Natural killer cell (primary cell): ENCODE data around the gene PSD. TPM values are rescaled to one million over a fixed set of nuclear protein-coding genes. Genes with fewer than 3 reads are reported as not detected.
A peak's percentile ranks its signal among the peaks of the same experiment; 100 is the strongest.

Experiments
- ATAC-seq, 3 donors: fragments of 150-1000 bp in 2 of 3; fragments of 200-7000 bp in 1 of 3; cut with Tn5 transposase; 1 replicate in 1 of 3; 2 replicates in 2 of 3; pipeline ENCODE4 v1.10.0; 2021; ENCODE audit warnings: mild to moderate bottlenecking in 2 of 3, moderate library complexity in 2 of 3
- DNase-seq, 2 donors: peaks; one replicate each; pipeline versions ENCODE4 v3.0.0 to v3.0.0-alpha.2; 2013 to 2021; ENCODE audit warnings: mixed read lengths in 1 of 2
- H3K27ac ChIP-seq: one replicate; pipeline ENCODE4 v1.5.1; 2013; ENCODE audit warnings: mild to moderate bottlenecking, low read length
- H3K27me3 ChIP-seq: one replicate; pipeline ENCODE4 v1.6.1; 2013; ENCODE audit warnings: low read length; ENCODE audit not compliant: control insufficient read depth, insufficient read depth
- H3K36me3 ChIP-seq: one replicate; pipeline ENCODE4 v1.6.1; 2013; ENCODE audit warnings: low read length; ENCODE audit not compliant: control insufficient read depth, insufficient read depth
- H3K4me1 ChIP-seq: one replicate; pipeline ENCODE4 v1.6.1; 2013; ENCODE audit warnings: low read length; ENCODE audit not compliant: control insufficient read depth, insufficient read depth
- H3K4me3 ChIP-seq: one replicate; pipeline ENCODE4 v1.5.1; 2013; ENCODE audit warnings: low read length
- H3K9me3 ChIP-seq: one replicate; pipeline ENCODE4 v1.6.1; 2013; ENCODE audit warnings: low read length; ENCODE audit not compliant: control insufficient read depth, insufficient read depth
- H3K27ac Mint-ChIP-seq, 2 donors: one replicate each; pipeline ENCODE4 v1.8.0; 2022; ENCODE audit warnings: mild to moderate bottlenecking in 2 of 2, mixed read lengths in 2 of 2, moderate library complexity in 1 of 2
- H3K27me3 Mint-ChIP-seq, 2 donors: one replicate each; pipeline ENCODE4 v1.8.0; 2022; ENCODE audit warnings: low read depth in 2 of 2, mixed read lengths in 2 of 2
- H3K36me3 Mint-ChIP-seq: one replicate; pipeline ENCODE4 v1.8.0; 2022; ENCODE audit warnings: mixed read lengths
- H3K4me1 Mint-ChIP-seq, 2 donors: one replicate each; pipeline ENCODE4 v1.8.0; 2022; ENCODE audit warnings: mixed read lengths in 2 of 2
- H3K4me3 Mint-ChIP-seq: one replicate; pipeline ENCODE4 v1.8.0; 2022; ENCODE audit warnings: mild to moderate bottlenecking, moderate library complexity, mixed read lengths
- H3K9me3 Mint-ChIP-seq, 2 donors: one replicate each; pipeline ENCODE4 v1.8.0; 2022; ENCODE audit warnings: mixed read lengths in 2 of 2
- CTCF ChIP-seq: fragments of 200-600 bp; IDR thresholded peaks from one replicate; pipeline ENCODE4 v1.8.0; 2022; ENCODE audit warnings: antibody characterized with exemption
- WGBS: methylation state at CpG from one replicate; pipeline ENCODE4 v1.1.7; 2013; ENCODE audit warnings: missing lambda C conversion rate; ENCODE audit not compliant: insufficient coverage; 5-methylcytosine and 5-hydroxymethylcytosine counted together
- intact Hi-C: fragments of 100-400 bp; cut with micrococcal nuclease; formaldehyde crosslinking; loops from one replicate; pipeline ENCODE4 v1.14.2; 2022
- total RNA-seq, 4 donors: library from RNA; stranded (reverse); fragments of 120-200 nt in 1 of 4; gene quantifications; one replicate each; pipeline versions ENCODE4 v1.2.3 to v1.2.4, GENCODE V29; 2013 to 2022

Gene PSD
- total RNA-seq, 3 donors from 2014 or later (not counting 1 experiment from before 2014, with no cell fraction given): 1.9 to 2.4 (median 2.1) TPM

GRCh38 chr10:102394079-102394800 is 24.3 kb downstream of the PSD start:
- DNase-seq: peak; percentile 99 to 100
- no peaks in the 10 kb centered on the region for H3K36me3 Mint-ChIP-seq
- peaks cover 34 to 43% of the 10 kb centered on the region in 2 donors for H3K4me1 Mint-ChIP-seq

GRCh38 chr10:102393411-102394078 is 25.0 kb downstream of the PSD start:
- Mint-ChIP-seq H3K36me3 (no peaks in the 10 kb centered on the region), H3K9me3 (no peaks in the 10 kb centered on the region), H3K27me3 (peaks cover 0 to 4% of the 10 kb centered on the region in 2 donors), H3K27ac (peak overlapping the region; percentile 99), H3K4me1 (peaks cover 33 to 41% of the 10 kb centered on the region in 2 donors), H3K4me3 (peak overlapping the region; percentile 98)
- Histone ChIP-seq H3K36me3 (peaks cover 19% of the 10 kb centered on the region), H3K9me3 (no peaks in the 10 kb centered on the region), H3K27ac (peak overlapping the region; percentile 91), H3K27me3 (no peaks in the 10 kb centered on the region), H3K4me1 (peaks cover 34% of the 10 kb centered on the region), H3K4me3 (peak overlapping the region; percentile 69)
- no peak for DNase-seq
- TF ChIP-seq CTCF: peak; percentile 89
- intact Hi-C loops: loop anchor here (1.0 to 10.0 kb wide), 5 partner anchors 28 to 251 kb away; partner anchors contain the start of genes NOLC1 and TRIM8
- 40% methylated on average over 30 of the region's 30 CpGs for WGBS
- no peak for ATAC-seq

More at GRCh38 chr10:102394079-102394800, 24.3 kb downstream of the PSD start:
- TF ChIP-seq CTCF: peak; percentile 31
- no peaks in the 10 kb centered on the region for H3K9me3 ChIP-seq
- peaks cover 20% of the 10 kb centered on the region for H3K36me3 ChIP-seq
- H3K27ac Mint-ChIP-seq: peak overlapping the region; percentile 99
- peaks cover 0 to 4% of the 10 kb centered on the region in 2 donors for H3K27me3 Mint-ChIP-seq
- H3K4me1 ChIP-seq: peaks cover 40% of the 10 kb centered on the region
- peak overlapping the region; percentile 91 for H3K27ac ChIP-seq
- intact Hi-C loops: loop anchor here (1.0 to 10.0 kb wide), 5 partner anchors 27 to 251 kb away; partner anchors contain the start of genes NOLC1 and TRIM8
- ATAC-seq: peak; percentile 74 to 91 (median 80)
- no peaks in the 10 kb centered on the region for H3K27me3 ChIP-seq
- peak overlapping the region; percentile 98 for H3K4me3 Mint-ChIP-seq
- no peaks in the 10 kb centered on the region for H3K9me3 Mint-ChIP-seq
- WGBS: under 1% methylated on average over 71 of the region's 71 CpGs
- peak overlapping the region; percentile 69 for H3K4me3 ChIP-seq

GRCh38 chr10:102392306-102392705 is 26.3 kb downstream of the PSD start:
- Histone ChIP-seq H3K4me3 (no peak overlapping the region), H3K27ac (no peak overlapping the region), H3K27me3 (no peaks in the 10 kb centered on the region), H3K36me3 (peaks cover 7% of the 10 kb centered on the region), H3K4me1 (peaks cover 31% of the 10 kb centered on the region), H3K9me3 (no peaks in the 10 kb centered on the region)
- H3K27ac Mint-ChIP-seq: peak overlapping the region; percentile 99
- intact Hi-C loops: loop anchor here (10.0 kb wide), 1 partner anchor 252 kb away; the partner anchor contains the start of gene TRIM8
- DNase-seq (no peak), ATAC-seq (no peak)
- H3K36me3 Mint-ChIP-seq: no peaks in the 10 kb centered on the region
- no peak for TF ChIP-seq CTCF
- H3K27me3 Mint-ChIP-seq: peaks cover 0 to 4% of the 10 kb centered on the region in 2 donors
- 91% methylated on average over 5 of the region's 5 CpGs for WGBS
- peak overlapping the region; percentile 76 for H3K4me3 Mint-ChIP-seq
- H3K9me3 Mint-ChIP-seq: no peaks in the 10 kb centered on the region
- H3K4me1 Mint-ChIP-seq: peaks cover 27 to 34% of the 10 kb centered on the region in 2 donors
